K562 (cell line): ENCODE data around the gene SPNS1. TPM values are rescaled to one million over a fixed set of nuclear protein-coding genes. Genes with fewer than 3 reads are reported as not detected.

Source experiments
- JUNB ChIP-seq: fragments of 450-650 bp; formaldehyde crosslinking; conservative IDR thresholded peaks from 2 replicates; pipeline ENCODE4 v1.4.0; 2020; ENCODE audit warnings: mild to moderate bottlenecking
- PBX2 ChIP-seq, 2 experiments: IDR thresholded peaks in 1 of 2; conservative IDR thresholded peaks in 1 of 2; 2 replicates each; pipeline ENCODE4 v1.6.1; 2016; ENCODE audit warnings: low read depth in 2 of 2, mild to moderate bottlenecking in 1 of 2, missing compliant biosample characterization in 1 of 2, missing genetic modification characterization in 1 of 2, moderate library complexity in 1 of 2
- PTBP1 ChIP-seq: fragments of 200-400 bp; formaldehyde crosslinking; IDR thresholded peaks from 2 replicates; pipeline ENCODE4 v1.6.1; 2017; ENCODE audit warnings: low read depth, low read length
- RBM25 ChIP-seq: fragments of 200-400 bp; formaldehyde crosslinking; IDR thresholded peaks from 2 replicates; pipeline ENCODE4 v1.6.1; 2018; ENCODE audit warnings: low read length, low read depth, moderate library complexity; ENCODE audit not compliant: severe bottlenecking
- REST ChIP-seq, 2 experiments: fragments of 450-650 bp; formaldehyde crosslinking in 1 of 2; IDR thresholded peaks; 2 replicates each; pipeline versions ENCODE4 v1.4.0 to v1.6.1; 2014 to 2020; ENCODE audit warnings: mild to moderate bottlenecking in 2 of 2, borderline replicate concordance in 1 of 2, low read depth in 1 of 2
- TEAD4 ChIP-seq, 2 experiments: sonication (generic) in 1 of 2; formaldehyde crosslinking in 1 of 2; IDR thresholded peaks; 2 replicates each; pipeline versions ENCODE4 v1.6.1 to v1.8.0; 2012 to 2022; ENCODE audit warnings: borderline replicate concordance in 1 of 2, inconsistent platforms in 1 of 2, low read length in 1 of 2, mild to moderate bottlenecking in 1 of 2, missing genetic modification reagents in 1 of 2
- U2AF2 ChIP-seq: fragments of 200-400 bp; formaldehyde crosslinking; optimal IDR thresholded peaks from 2 replicates; pipeline ENCODE3; 2017; ENCODE audit warnings: low read depth, mild to moderate bottlenecking, low read length
- ZBTB7A ChIP-seq: IDR thresholded peaks from 2 replicates; pipeline ENCODE4 v1.6.1; 2011; ENCODE audit warnings: low read depth, mild to moderate bottlenecking, low read length, moderate library complexity, borderline replicate concordance; ENCODE audit not compliant: control insufficient read depth
- ZNF398 ChIP-seq: fragments of 250-450 bp; sonication (Bioruptor Pico); IDR thresholded peaks from 2 replicates; pipeline ENCODE4 v1.8.0; 2021; ENCODE audit warnings: moderate library complexity, mild to moderate bottlenecking, inconsistent platforms
- polyA plus RNA-seq, 8 experiments: library from polyadenylated mRNA; depleted of rRNA in 4 of 8; stranded (reverse) in 5 of 8; unstranded in 3 of 8; fragments of >200 nt; fragmentation: Nextera tagmentation in 2 of 8; fragmentation: Illumina TruSeq in 1 of 8; extraction: Ambion mirVana in 2 of 8; extraction: Trizol in 1 of 8; gene quantifications; 2 replicates each; pipeline versions ENCODE4 v1.2.1 to v1.2.3, GENCODE V29; 2011 to 2014; ENCODE audit warnings: inconsistent platforms in 1 of 8, missing spikeins in 1 of 8
- total RNA-seq, 7 experiments: library from RNA; depleted of rRNA in 6 of 7; stranded (reverse); fragments of >200 nt in 6 of 7; fragmentation: Illumina TruSeq in 2 of 7; extraction: Trizol in 2 of 7; gene quantifications; 2 replicates each; pipeline versions ENCODE4 v1.2.1 to v1.2.3, GENCODE V29; 2011 to 2021; ENCODE audit warnings: low replicate concordance in 1 of 7

The SPNS1 gene
- total and polyA plus RNA-seq, 9 of the 15 experiments (the other 6 are each of a cell fraction or from before 2014, with no cell fraction given) = 0.58 to 64.9 (median 13.7) TPM

GRCh38 chr16:29029168-29029994 is 54.8 kb downstream of the SPNS1 start (continued):
- TF ChIP-seq TEAD4 (IDR thresholded peaks at IDR 0.05; ENCODE audit: low read length) (peak; percentile 23; the same call in 1 of the 2 replicates), TEAD4 (CRISPR knock-in tag; IDR thresholded peaks at IDR 0.05; ENCODE audit: borderline replicate concordance) (no peak), ZNF398 (CRISPR knock-in tag) (no peak), PTBP1 (0 out of 2 replicates have a peak, but pooled peaks have one; percentile 34), U2AF2 (no peak), JUNB (CRISPR knock-in tag) (no peak), PBX2 (CRISPR knock-in tag; IDR thresholded peaks at IDR 0.05; ENCODE audit: low read depth) (no peak), PBX2 (tag; conservative IDR thresholded peaks at IDR 0.05; ENCODE audit: low read depth) (no peak), REST (IDR thresholded peaks at IDR 0.05; ENCODE audit: borderline replicate concordance) (no peak), REST (CRISPR knock-in tag; IDR thresholded peaks at IDR 0.05; ENCODE audit: low read depth) (no peak), RBM25 (peak; percentile 93), ZBTB7A (peak; percentile 79; the same call in 1 of the 2 replicates)
